A673 (cell line): ENCODE measurements around the gene CAMK2A. TPM values are rescaled to one million over a fixed set of nuclear protein-coding genes. Genes with fewer than 3 reads are reported as not detected.

Source experiments
- BruUV-seq: library from RNA; stranded (reverse); fragments of 400-500 nt; replicated peaks from 2 replicates; lab custom pipeline; 2021; lab: Mats Ljungman, UMichigan
- CTCF ChIA-PET: fragments of 300-600 bp; sonication (Branson Sonifier 250); formaldehyde crosslinking; loops from one replicate; lab custom pipeline; 2022; ENCODE audit warnings: antibody characterized with exemption; lab: Charles Lee
- POLR2A ChIA-PET: fragments of 300-600 bp; sonication (Branson Sonifier 250); formaldehyde crosslinking; loops from one replicate; lab custom pipeline; 2022; ENCODE audit warnings: antibody characterized with exemption; ENCODE audit not compliant: low non-redundant PET; lab: Charles Lee
- DNase-seq: peaks from one replicate; pipeline ENCODE4 v3.0.0-alpha.2; 2015; ENCODE audit warnings: low spot score
- H3K27ac ChIP-seq: fragments of 200-600 bp; sonication (generic); 2 replicates; pipeline ENCODE4 v1.5.1; 2016; ENCODE audit warnings: mixed run types, low read depth, mild to moderate bottlenecking, mixed read lengths, antibody characterized with exemption, low read length; ENCODE audit not compliant: poor library complexity, severe bottlenecking
- H3K27me3 ChIP-seq: fragments of 200-600 bp; sonication (generic); replicated peaks from 2 replicates; pipeline ENCODE4 v1.6.1; 2017; ENCODE audit warnings: mixed run types, low read depth, mild to moderate bottlenecking, mixed read lengths, antibody characterized with exemption, low read length; ENCODE audit not compliant: insufficient read depth, poor library complexity
- H3K36me3 ChIP-seq: fragments of 200-600 bp; sonication (generic); 2 replicates; pipeline ENCODE4 v1.6.1; 2016; ENCODE audit warnings: mixed run types, mild to moderate bottlenecking, mixed read lengths, antibody characterized with exemption, low read length; ENCODE audit not compliant: insufficient read depth, poor library complexity, severe bottlenecking
- H3K4me1 ChIP-seq: fragments of 200-600 bp; sonication (generic); 2 replicates; pipeline ENCODE4 v1.6.1; 2017; ENCODE audit warnings: mixed run types, mild to moderate bottlenecking, mixed read lengths, antibody characterized with exemption, low read length; ENCODE audit not compliant: insufficient read depth, poor library complexity, severe bottlenecking
- H3K4me3 ChIP-seq: fragments of 200-600 bp; sonication (generic); 2 replicates; pipeline ENCODE4 v1.5.1; 2016; ENCODE audit warnings: low read depth, mixed run types, mild to moderate bottlenecking, mixed read lengths, low read length; ENCODE audit not compliant: poor library complexity, severe bottlenecking
- H3K9me3 ChIP-seq: fragments of 200-600 bp; sonication (generic); 2 replicates; pipeline ENCODE4 v1.6.1; 2016; ENCODE audit warnings: mixed run types, low read depth, mild to moderate bottlenecking, mixed read lengths, antibody characterized with exemption, low read length; ENCODE audit not compliant: poor library complexity, severe bottlenecking
- CTCF ChIP-seq: fragments of 300-800, 200-600 bp; sonication (generic); conservative IDR thresholded peaks from 2 replicates; pipeline ENCODE4 v1.5.1; 2017; ENCODE audit warnings: low read depth, mild to moderate bottlenecking, antibody characterized with exemption, low read length, moderate library complexity, mixed read lengths
- EZH2 ChIP-seq: fragments of 200-600 bp; sonication (generic); IDR thresholded peaks from 2 replicates; pipeline ENCODE4 v1.6.1; 2017; ENCODE audit warnings: borderline replicate concordance, low read depth, mild to moderate bottlenecking, mixed read lengths, antibody characterized with exemption, low read length; ENCODE audit not compliant: poor library complexity, severe bottlenecking
- intact Hi-C: fragments of 100-400 bp; cut with micrococcal nuclease; formaldehyde crosslinking; loops from one replicate; pipeline ENCODE4 v1.10.0; 2022; ENCODE audit not compliant: unreplicated experiment
- total RNA-seq: library from RNA; stranded (reverse); gene quantifications from 2 replicates; pipeline ENCODE4 v1.2.3, GENCODE V29; 2021

The CAMK2A gene
- total RNA-seq, 1 experiment from 2014 or later = not detected

DNA sequence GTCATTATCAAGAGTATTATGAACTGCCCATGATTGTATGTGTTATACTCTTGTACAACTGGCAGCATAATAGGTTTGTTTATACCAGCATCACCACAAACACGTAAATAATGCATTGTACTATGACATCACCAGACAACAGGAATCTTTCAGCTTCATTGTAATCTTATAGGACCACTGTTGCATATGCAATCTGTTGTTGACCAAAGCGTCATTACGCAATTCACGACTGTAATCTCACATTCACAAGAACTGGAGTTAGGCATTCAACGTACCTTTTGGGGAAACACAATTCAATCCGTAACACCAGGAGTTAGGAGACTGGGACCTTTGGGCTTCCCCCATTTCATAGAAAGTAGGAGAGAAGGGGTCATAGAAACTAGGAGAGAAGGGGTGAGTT lies 33.5 kb upstream of the CAMK2A start:
- Histone ChIP-seq H3K4me3 (no peak overlapping the region), H3K9me3 (no peaks in the 10 kb centered on the region), H3K27ac (no peak overlapping the region), H3K36me3 (no peaks in the 10 kb centered on the region), H3K4me1 (no peaks in the 10 kb centered on the region), H3K27me3 (no peaks in the 10 kb centered on the region)
- intact Hi-C loops = no loop called here
- POLR2A ChIA-PET = no interaction called here
- no TSS peak for BruUV-seq
- CTCF ChIA-PET = no interaction called here
- DNase-seq = no peak
- TF ChIP-seq EZH2 (no peak), CTCF (no peak)

DNA sequence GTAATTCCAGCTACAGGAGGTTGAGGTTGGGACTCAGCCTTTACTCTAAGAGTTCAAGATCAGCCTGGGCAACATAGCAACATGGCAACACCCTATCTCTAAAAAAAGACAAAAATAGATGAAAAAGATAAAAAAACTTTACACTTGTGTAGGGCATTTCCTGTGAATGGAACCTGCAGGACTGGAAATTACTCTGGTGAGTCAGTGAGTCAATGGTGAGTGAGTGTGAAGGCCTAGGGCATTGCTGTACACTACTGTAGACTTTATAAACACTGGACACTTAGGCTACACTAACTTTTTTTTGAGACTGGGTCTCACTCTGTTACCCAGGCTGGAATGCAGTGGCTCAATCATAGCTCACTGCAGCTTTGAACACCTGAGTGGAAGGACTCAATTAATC lies 32.6 kb upstream of the CAMK2A start:
- CTCF ChIA-PET = no interaction called here

GRCh38 chr5:150321784-150322183 lies 32.2 kb upstream of the CAMK2A start:
- no TSS peak for BruUV-seq
- no peaks in the 10 kb centered on the region for H3K4me1 ChIP-seq
- H3K36me3 ChIP-seq = no peaks in the 10 kb centered on the region
- H3K9me3 ChIP-seq = no peaks in the 10 kb centered on the region
- intact Hi-C loops = no loop called here
- H3K27me3 ChIP-seq = no peaks in the 10 kb centered on the region
- H3K4me3 ChIP-seq = no peak overlapping the region
- no peak for DNase-seq
- H3K27ac ChIP-seq = no peak overlapping the region
- TF ChIP-seq EZH2 (no peak), CTCF (no peak)
- ChIA-PET POLR2A (no interaction called here), CTCF (no interaction called here)

More for the DNA sequence above, 32.6 kb upstream of the CAMK2A start:
- Histone ChIP-seq H3K9me3 (no peaks in the 10 kb centered on the region), H3K4me1 (no peaks in the 10 kb centered on the region), H3K27ac (no peak overlapping the region), H3K4me3 (no peak overlapping the region), H3K27me3 (no peaks in the 10 kb centered on the region), H3K36me3 (no peaks in the 10 kb centered on the region)
- DNase-seq = no peak
- intact Hi-C loops = no loop called here
- POLR2A ChIA-PET = no interaction called here
- no TSS peak for BruUV-seq
- TF ChIP-seq CTCF (no peak), EZH2 (no peak)
